Ishikawa (cell line): Measurements from ENCODE around the gene ANP32B.

ENCODE experiments used
- CEBPB ChIP-seq: IDR thresholded peaks from 2 replicates; pipeline ENCODE4 v1.6.1; 2012
- CREB1 ChIP-seq: IDR thresholded peaks from 2 replicates; pipeline ENCODE4 v1.6.1; 2012; ENCODE audit warnings: low read depth
- EGR1 ChIP-seq: IDR thresholded peaks from 2 replicates; pipeline ENCODE4 v1.6.1; 2012
- EP300 ChIP-seq: IDR thresholded peaks from 2 replicates; pipeline ENCODE4 v1.6.1; 2012; ENCODE audit warnings: borderline replicate concordance
- FOXM1 ChIP-seq: IDR thresholded peaks from 2 replicates; pipeline ENCODE4 v1.6.1; 2012; ENCODE audit warnings: low read depth, borderline replicate concordance
- MAX ChIP-seq: IDR thresholded peaks from 2 replicates; pipeline ENCODE4 v1.6.1; 2012
- NFIC ChIP-seq: IDR thresholded peaks from 2 replicates; pipeline ENCODE4 v1.6.1; 2012
- RAD21 ChIP-seq: IDR thresholded peaks from 2 replicates; pipeline ENCODE4 v1.6.1; 2012; ENCODE audit warnings: low read depth
- REST ChIP-seq: IDR thresholded peaks from 2 replicates; pipeline ENCODE4 v1.6.1; 2012; ENCODE audit warnings: low read depth, mild to moderate bottlenecking
- TAF1 ChIP-seq: IDR thresholded peaks from 2 replicates; pipeline ENCODE4 v1.6.1; 2012; ENCODE audit warnings: low read depth, mild to moderate bottlenecking
- TCF12 ChIP-seq: IDR thresholded peaks from 2 replicates; pipeline ENCODE4 v1.6.1; 2012; ENCODE audit warnings: low read depth
- TEAD4 ChIP-seq: IDR thresholded peaks from 2 replicates; pipeline ENCODE4 v1.6.1; 2012
- USF1 ChIP-seq: IDR thresholded peaks from 2 replicates; pipeline ENCODE4 v1.6.1; 2012
- YY1 ChIP-seq: IDR thresholded peaks from 2 replicates; pipeline ENCODE4 v1.6.1; 2012; ENCODE audit warnings: low read depth
- ZBTB7A ChIP-seq: IDR thresholded peaks from 2 replicates; pipeline ENCODE4 v1.6.1; 2012; ENCODE audit warnings: low read depth

Gene ANP32B

GRCh38 chr9:97966493-97966892, 16.6 kb upstream of the ANP32B start:
- TF ChIP-seq YY1: no peak
- no peak for TF ChIP-seq EGR1
- TF ChIP-seq TEAD4: no peak
- no peak for TF ChIP-seq CEBPB
- no peak for TF ChIP-seq EP300
- TF ChIP-seq USF1: no peak
- no peak for TF ChIP-seq FOXM1
- no peak for TF ChIP-seq ZBTB7A

- TF ChIP-seq MAX (no peak), FOXM1 (no peak), EP300 (no peak)
These were observed 14.1 kb upstream of the ANP32B start for GRCh38 chr9:97969014-97969413.

- no peak for TF ChIP-seq FOXM1
- no peak for TF ChIP-seq RAD21
- TF ChIP-seq CREB1: no peak
- no peak for TF ChIP-seq TCF12
- no peak for TF ChIP-seq MAX
- TF ChIP-seq ZBTB7A: no peak
- no peak for TF ChIP-seq REST
These were observed 13.0 kb upstream of the ANP32B start for GRCh38 chr9:97970165-97970564.

- TF ChIP-seq EGR1 (no peak), USF1 (no peak), TCF12 (no peak), EP300 (no peak), TEAD4 (no peak), CREB1 (no peak), MAX (no peak), REST (no peak), YY1 (no peak)
These were observed 10.4 kb upstream of the ANP32B start for GRCh38 chr9:97972753-97973152.

GRCh38 chr9:97975376-97975775, 7.8 kb upstream of the ANP32B start:
- TF ChIP-seq TEAD4 (no peak), MAX (no peak), NFIC (no peak), RAD21 (no peak), EGR1 (no peak), TCF12 (no peak), CREB1 (no peak), FOXM1 (no peak), CEBPB (no peak), USF1 (no peak), TAF1 (no peak), REST (no peak), YY1 (no peak), EP300 (no peak)
